ENCODE results near the gene RFT1.
A peak's percentile ranks its signal among the peaks of the same experiment; 100 is the strongest.

DNA sequence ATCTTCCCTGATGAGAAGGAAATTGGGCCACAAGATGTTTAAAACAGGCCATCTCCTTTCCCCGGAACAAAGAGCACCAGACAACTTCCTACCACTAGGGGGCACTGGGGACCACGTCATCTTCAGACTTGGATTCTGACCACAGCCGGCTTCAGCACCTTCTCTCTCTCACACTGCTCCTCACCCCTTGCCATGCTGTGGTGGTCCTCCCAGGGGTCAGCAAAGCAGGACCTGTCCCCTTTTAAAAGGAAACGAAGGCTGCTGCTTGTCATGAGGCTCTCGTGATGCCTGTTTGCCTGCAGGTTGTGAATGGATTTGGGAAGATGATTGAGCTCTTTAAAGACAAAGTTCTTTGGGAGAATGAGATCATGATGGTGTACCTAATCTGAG lies 16.2 kb downstream of the RFT1 start:
- TF ChIP-seq, protein P1, sequence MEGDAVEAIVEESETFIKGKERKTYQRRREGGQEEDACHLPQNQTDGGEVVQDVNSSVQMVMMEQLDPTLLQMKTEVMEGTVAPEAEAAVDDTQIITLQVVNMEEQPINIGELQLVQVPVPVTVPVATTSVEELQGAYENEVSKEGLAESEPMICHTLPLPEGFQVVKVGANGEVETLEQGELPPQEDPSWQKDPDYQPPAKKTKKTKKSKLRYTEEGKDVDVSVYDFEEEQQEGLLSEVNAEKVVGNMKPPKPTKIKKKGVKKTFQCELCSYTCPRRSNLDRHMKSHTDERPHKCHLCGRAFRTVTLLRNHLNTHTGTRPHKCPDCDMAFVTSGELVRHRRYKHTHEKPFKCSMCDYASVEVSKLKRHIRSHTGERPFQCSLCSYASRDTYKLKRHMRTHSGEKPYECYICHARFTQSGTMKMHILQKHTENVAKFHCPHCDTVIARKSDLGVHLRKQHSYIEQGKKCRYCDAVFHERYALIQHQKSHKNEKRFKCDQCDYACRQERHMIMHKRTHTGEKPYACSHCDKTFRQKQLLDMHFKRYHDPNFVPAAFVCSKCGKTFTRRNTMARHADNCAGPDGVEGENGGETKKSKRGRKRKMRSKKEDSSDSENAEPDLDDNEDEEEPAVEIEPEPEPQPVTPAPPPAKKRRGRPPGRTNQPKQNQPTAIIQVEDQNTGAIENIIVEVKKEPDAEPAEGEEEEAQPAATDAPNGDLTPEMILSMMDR (IDR thresholded peaks at IDR 0.05; ENCODE audit: low read depth, low read length): peak; percentile 98
- no peak for TF ChIP-seq EZH2phosphoT487 (IDR thresholded peaks at IDR 0.05; ENCODE audit: low read depth)

Data from OCI-LY3 (cell line).